GM12878 (cell line): ENCODE data around the gene KIAA0930. TPM values are rescaled to one million over a fixed set of nuclear protein-coding genes. Genes with fewer than 3 reads are reported as not detected.

ENCODE experiments used
- FOS ChIP-seq: IDR thresholded peaks from 3 replicates; pipeline ENCODE4 v1.6.1; 2011; ENCODE audit warnings: borderline replicate concordance; ENCODE audit not compliant: insufficient read length; ENCODE audit errors: extremely low read depth
- LARP7 ChIP-seq: fragments of 450-650 bp; IDR thresholded peaks from 2 replicates; pipeline ENCODE4 v1.6.1; 2017; ENCODE audit warnings: mild to moderate bottlenecking
- NFIC ChIP-seq: IDR thresholded peaks from 2 replicates; pipeline ENCODE4 v1.6.1; 2012; ENCODE audit warnings: low read depth, mild to moderate bottlenecking, inconsistent platforms, low read length, moderate library complexity
- POLR2A ChIP-seq: IDR thresholded peaks from 2 replicates; pipeline ENCODE4 v1.6.1; 2011; ENCODE audit warnings: low read depth, mild to moderate bottlenecking, low read length
- POU2F2 ChIP-seq: IDR thresholded peaks from 3 replicates; pipeline ENCODE4 v1.6.1; 2011; ENCODE audit warnings: low read depth, mild to moderate bottlenecking, low read length, borderline replicate concordance
- SIX5 ChIP-seq: IDR thresholded peaks from 2 replicates; pipeline ENCODE4 v1.6.1; 2011; ENCODE audit warnings: mild to moderate bottlenecking, low read depth, low read length, moderate library complexity; ENCODE audit not compliant: severe bottlenecking
- polyA plus RNA-seq, 11 experiments: library from polyadenylated mRNA; depleted of rRNA in 4 of 11; unstranded in 6 of 11; stranded (reverse) in 5 of 11; fragments of >200 nt; fragmentation: Nextera tagmentation in 4 of 11; fragmentation: Illumina TruSeq in 1 of 11; extraction: Ambion mirVana in 4 of 11; extraction: Trizol in 1 of 11; gene quantifications; 1 replicate in 1 of 11; 2 replicates in 10 of 11; pipeline versions ENCODE4 v1.2.1 to v1.2.3, GENCODE V29; 2011 to 2016; ENCODE audit warnings: inconsistent platforms in 2 of 11, missing spikeins in 2 of 11, low read depth in 1 of 11
- total RNA-seq, 4 experiments: library from RNA; depleted of rRNA in 3 of 4; stranded (reverse); fragments of >200 nt in 3 of 4; fragmentation: Illumina TruSeq in 1 of 4; extraction: Trizol in 1 of 4; gene quantifications; 2 replicates each; pipeline versions ENCODE4 v1.2.1 to v1.2.3, GENCODE V29; 2013 to 2021
- TF ChIP-seq, protein P1 (sequence below): fragments of 450-650 bp; IDR thresholded peaks from 2 replicates; pipeline ENCODE4 v1.6.1; 2016; ENCODE audit warnings: mild to moderate bottlenecking
- TF ChIP-seq, protein P2 (sequence below): fragments of 450-650 bp; IDR thresholded peaks from 2 replicates; pipeline ENCODE4 v1.6.1; 2017; ENCODE audit warnings: antibody characterized with exemption, mild to moderate bottlenecking, moderate library complexity

The KIAA0930 gene
- total and polyA plus RNA-seq, 10 of the 15 experiments (the other 5 are each of a cell fraction or from before 2014, with no cell fraction given), result 3.6 to 125 (median 46.3) TPM

DNA sequence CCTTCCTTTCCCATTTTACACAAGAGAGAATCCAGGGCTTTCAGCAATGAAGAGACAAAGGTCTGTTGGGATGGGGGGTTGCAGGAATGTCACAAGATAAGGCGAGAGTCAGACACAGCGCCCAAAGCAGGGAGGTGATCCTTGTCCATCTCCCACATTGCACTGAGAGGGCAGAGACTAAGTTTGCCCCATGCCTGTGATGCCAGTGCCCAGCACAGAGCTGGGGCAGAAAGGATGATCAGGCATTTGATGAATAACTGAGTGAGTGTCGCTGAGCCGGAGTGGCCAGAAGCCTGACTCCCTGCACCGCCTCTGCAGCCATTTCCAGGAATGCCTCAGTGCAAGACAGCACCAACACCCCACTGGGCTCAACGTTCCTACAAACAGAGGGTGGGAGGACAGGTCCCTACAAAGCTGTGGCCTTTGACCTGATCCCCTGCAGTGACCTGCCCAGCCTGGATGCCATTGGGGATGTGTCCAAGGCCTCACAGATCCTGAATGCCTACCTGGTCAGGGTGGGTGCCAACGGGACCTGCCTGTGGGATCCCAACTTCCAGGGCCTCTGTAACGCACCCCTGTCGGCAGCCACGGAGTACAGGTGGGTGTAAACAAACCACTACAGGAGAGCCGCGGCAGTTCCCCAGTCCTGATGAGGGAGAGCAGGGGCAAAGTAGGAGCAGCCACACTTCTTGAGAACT is 46.3 kb upstream of the KIAA0930 start (continued):
- TF ChIP-seq POU2F2 (no peak), LARP7 (no peak), NFIC (no peak), SIX5 (no peak), POLR2A (no peak), FOS (no peak)
- TF ChIP-seq, protein P1, sequence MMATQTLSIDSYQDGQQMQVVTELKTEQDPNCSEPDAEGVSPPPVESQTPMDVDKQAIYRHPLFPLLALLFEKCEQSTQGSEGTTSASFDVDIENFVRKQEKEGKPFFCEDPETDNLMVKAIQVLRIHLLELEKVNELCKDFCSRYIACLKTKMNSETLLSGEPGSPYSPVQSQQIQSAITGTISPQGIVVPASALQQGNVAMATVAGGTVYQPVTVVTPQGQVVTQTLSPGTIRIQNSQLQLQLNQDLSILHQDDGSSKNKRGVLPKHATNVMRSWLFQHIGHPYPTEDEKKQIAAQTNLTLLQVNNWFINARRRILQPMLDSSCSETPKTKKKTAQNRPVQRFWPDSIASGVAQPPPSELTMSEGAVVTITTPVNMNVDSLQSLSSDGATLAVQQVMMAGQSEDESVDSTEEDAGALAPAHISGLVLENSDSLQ, result no peak
- TF ChIP-seq, protein P2, sequence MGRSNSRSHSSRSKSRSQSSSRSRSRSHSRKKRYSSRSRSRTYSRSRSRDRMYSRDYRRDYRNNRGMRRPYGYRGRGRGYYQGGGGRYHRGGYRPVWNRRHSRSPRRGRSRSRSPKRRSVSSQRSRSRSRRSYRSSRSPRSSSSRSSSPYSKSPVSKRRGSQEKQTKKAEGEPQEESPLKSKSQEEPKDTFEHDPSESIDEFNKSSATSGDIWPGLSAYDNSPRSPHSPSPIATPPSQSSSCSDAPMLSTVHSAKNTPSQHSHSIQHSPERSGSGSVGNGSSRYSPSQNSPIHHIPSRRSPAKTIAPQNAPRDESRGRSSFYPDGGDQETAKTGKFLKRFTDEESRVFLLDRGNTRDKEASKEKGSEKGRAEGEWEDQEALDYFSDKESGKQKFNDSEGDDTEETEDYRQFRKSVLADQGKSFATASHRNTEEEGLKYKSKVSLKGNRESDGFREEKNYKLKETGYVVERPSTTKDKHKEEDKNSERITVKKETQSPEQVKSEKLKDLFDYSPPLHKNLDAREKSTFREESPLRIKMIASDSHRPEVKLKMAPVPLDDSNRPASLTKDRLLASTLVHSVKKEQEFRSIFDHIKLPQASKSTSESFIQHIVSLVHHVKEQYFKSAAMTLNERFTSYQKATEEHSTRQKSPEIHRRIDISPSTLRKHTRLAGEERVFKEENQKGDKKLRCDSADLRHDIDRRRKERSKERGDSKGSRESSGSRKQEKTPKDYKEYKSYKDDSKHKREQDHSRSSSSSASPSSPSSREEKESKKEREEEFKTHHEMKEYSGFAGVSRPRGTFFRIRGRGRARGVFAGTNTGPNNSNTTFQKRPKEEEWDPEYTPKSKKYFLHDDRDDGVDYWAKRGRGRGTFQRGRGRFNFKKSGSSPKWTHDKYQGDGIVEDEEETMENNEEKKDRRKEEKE, result no peak
